Epithelial cell of esophagus (primary cell): ENCODE measurements around the gene RTKN.

Source experiments
- DNase-seq: peaks from one replicate; pipeline ENCODE4 v3.0.0; 2010; ENCODE audit warnings: low read depth
- H3K4me3 ChIP-seq: 2 replicates; pipeline ENCODE4 v1.5.1; 2011; ENCODE audit warnings: mild to moderate bottlenecking, low read length, control low read depth
- CTCF ChIP-seq: IDR thresholded peaks from 2 replicates; pipeline ENCODE4 v1.5.1; 2011; ENCODE audit warnings: low read depth, mild to moderate bottlenecking, low read length, control low read depth, inconsistent platforms; ENCODE audit not compliant: insufficient read depth; ENCODE audit errors: missing control alignments

RTKN gene

GRCh38 chr2:74392449-74392743, 49.3 kb downstream of the RTKN start:
- DNase-seq, result no peak
- no peak for TF ChIP-seq CTCF
- no peak overlapping the region for H3K4me3 ChIP-seq

- TF ChIP-seq CTCF, result peak; percentile 99
- H3K4me3 ChIP-seq, result peak overlapping the region; percentile 80
- peak; percentile 93 for DNase-seq
Measured at GRCh38 chr2:74391580-74392448, 49.9 kb downstream of the RTKN start.

GRCh38 chr2:74391209-74391579, 50.5 kb downstream of the RTKN start:
- TF ChIP-seq CTCF, result no peak
- H3K4me3 ChIP-seq, result peak overlapping the region; percentile 80
- peak; percentile 15 for DNase-seq

GRCh38 chr2:74390606-74391005, 51.1 kb downstream of the RTKN start:
- H3K4me3 ChIP-seq, result peak overlapping the region; percentile 80
- no peak for DNase-seq
- no peak for TF ChIP-seq CTCF

- H3K4me3 ChIP-seq, result no peak overlapping the region
- TF ChIP-seq CTCF, result no peak
- DNase-seq, result peak; percentile 30
Measured at GRCh38 chr2:74387346-74387745, 54.4 kb downstream of the RTKN start.

- no peak for TF ChIP-seq CTCF
- no peak overlapping the region for H3K4me3 ChIP-seq
- DNase-seq, result no peak
Measured at GRCh38 chr2:74385396-74385795, 56.3 kb downstream of the RTKN start.

GRCh38 chr2:74384051-74384450, 57.7 kb downstream of the RTKN start:
- no peak for DNase-seq
- TF ChIP-seq CTCF, result no peak
- H3K4me3 ChIP-seq, result no peak overlapping the region
